ENCODE results near the gene SYAP1.
"Not testable (repeated sequence)": the region's sequence is repeated elsewhere in the genome, so short reads cannot be mapped to it uniquely, and the experiment has no call there.

GRCh38 chrX:16784440-16784839 lies 65.0 kb downstream of the SYAP1 start:
- TF ChIP-seq CTCF (conservative IDR thresholded peaks at IDR 0.05; ENCODE audit: low read length); EZH2phosphoT487 (IDR thresholded peaks at IDR 0.05; ENCODE audit: borderline replicate concordance, low read depth, low read length): not testable (repeated sequence)
